Osteoblast (primary cell): ENCODE results near the gene PRF1. TPM values are rescaled to one million over a fixed set of nuclear protein-coding genes. Genes with fewer than 3 reads are reported as not detected.

Experiments used
- DNase-seq: peaks from one replicate; pipeline ENCODE4 v3.0.0; 2011; ENCODE audit warnings: low spot score, mixed read lengths; ENCODE audit not compliant: insufficient read length; ENCODE audit errors: missing footprints
- H2AFZ ChIP-seq: 2 replicates; pipeline ENCODE4 v1.6.0; 2011; ENCODE audit warnings: mild to moderate bottlenecking, low read length
- H3K27ac ChIP-seq: 2 replicates; pipeline ENCODE4 v1.5.1; 2011; ENCODE audit warnings: mild to moderate bottlenecking, low read depth, low read length, moderate library complexity
- H3K27me3 ChIP-seq: 2 replicates; pipeline ENCODE4 v1.6.0; 2012; ENCODE audit warnings: mild to moderate bottlenecking, control low read depth, inconsistent platforms, low read length, moderate library complexity; ENCODE audit not compliant: insufficient read depth
- H3K36me3 ChIP-seq: 2 replicates; pipeline ENCODE4 v1.5.1; 2011; ENCODE audit warnings: mild to moderate bottlenecking, low read length, control low read depth, moderate library complexity; ENCODE audit not compliant: insufficient read depth
- H3K4me1 ChIP-seq: 2 replicates; pipeline ENCODE4 v1.5.1; 2011; ENCODE audit warnings: mild to moderate bottlenecking, low read length, control low read depth, moderate library complexity; ENCODE audit not compliant: insufficient read depth
- H3K4me2 ChIP-seq: 2 replicates; pipeline ENCODE4 v1.6.0; 2011; ENCODE audit warnings: mild to moderate bottlenecking, low read length; ENCODE audit not compliant: insufficient read depth
- H3K4me3 ChIP-seq: fragments of 200-600 bp; sonication (generic); 3 replicates; pipeline ENCODE4 v1.5.1; 2012; ENCODE audit warnings: mild to moderate bottlenecking, low read length, inconsistent platforms; ENCODE audit not compliant: insufficient read depth
- H3K79me2 ChIP-seq: 2 replicates; pipeline ENCODE4 v1.6.0; 2012; ENCODE audit warnings: mild to moderate bottlenecking, low read length, control low read depth, inconsistent platforms; ENCODE audit not compliant: insufficient read depth
- H3K9me3 ChIP-seq: 2 replicates; pipeline ENCODE4 v1.5.1; 2011; ENCODE audit warnings: low read depth, low read length, control low read depth
- H4K20me1 ChIP-seq: 2 replicates; pipeline ENCODE4 v1.6.0; 2012; ENCODE audit warnings: mild to moderate bottlenecking, low read length, control low read depth; ENCODE audit not compliant: insufficient read depth
- total RNA-seq: library from RNA; depleted of rRNA; stranded (reverse); fragments of >200 nt; gene quantifications from 2 replicates; pipeline ENCODE4 v1.2.3, GENCODE V29; 2012
- TF ChIP-seq, protein P1 (sequence below): IDR thresholded peaks from 2 replicates; pipeline ENCODE4 v1.5.1; 2011; ENCODE audit warnings: mild to moderate bottlenecking, low read depth, low read length, moderate library complexity; ENCODE audit errors: extremely low read depth

PRF1 gene
- total RNA-seq, 1 donor = not detected

DNA sequence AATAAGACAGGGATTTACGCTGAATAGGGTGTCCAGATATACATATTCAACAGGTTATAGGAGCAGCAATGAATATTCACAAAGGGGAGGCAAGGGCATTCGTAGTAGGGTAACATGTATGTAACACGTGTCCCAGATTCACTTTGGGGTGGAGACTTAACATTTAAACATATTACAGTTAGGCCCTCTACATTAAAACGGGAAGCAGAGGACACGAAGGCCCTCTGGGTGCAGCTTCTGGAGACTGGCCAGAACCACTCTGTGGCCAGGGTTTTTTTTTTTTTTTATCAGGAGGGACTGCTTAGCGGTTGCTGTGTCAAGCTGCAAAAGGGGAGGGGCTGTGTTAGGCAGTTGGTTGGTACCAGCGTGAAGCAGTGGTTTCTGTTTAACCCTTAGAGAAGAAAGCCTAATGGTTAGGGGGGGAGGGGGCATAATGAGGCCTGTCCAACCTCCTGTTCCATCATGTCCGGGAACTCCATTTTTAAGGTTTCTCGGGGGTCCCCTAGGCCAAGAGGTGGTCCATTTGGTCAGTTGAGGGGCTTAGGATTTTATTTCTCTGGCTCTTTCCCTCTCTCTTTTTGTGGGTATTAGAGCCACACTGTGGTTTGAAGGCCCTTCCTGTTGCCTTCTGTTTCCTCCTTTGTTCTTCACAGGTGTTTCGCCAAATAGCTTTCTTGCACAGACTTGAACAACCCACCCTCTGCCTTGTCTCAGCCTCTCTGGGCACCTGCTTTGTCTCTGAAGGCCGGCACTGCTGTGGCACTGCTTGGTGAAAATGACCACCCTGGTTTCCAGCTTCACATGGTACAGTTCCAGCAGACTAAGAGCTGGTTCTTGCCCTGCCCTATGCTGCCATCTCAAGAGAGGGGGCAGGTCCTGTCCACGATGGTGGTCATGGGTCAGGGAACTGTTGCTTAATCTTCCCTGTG is 26.4 kb downstream of the PRF1 start:
- Histone ChIP-seq H3K27ac (peak overlapping the region; percentile 41), H3K27me3 (no peaks in the 10 kb centered on the region), H3K79me2 (no peaks in the 10 kb centered on the region), H3K4me1 (peaks cover 30% of the 10 kb centered on the region), H3K4me3 (no peak overlapping the region), H3K9me3 (no peaks in the 10 kb centered on the region), H4K20me1 (no peaks in the 10 kb centered on the region), H3K4me2 (peak overlapping the region; percentile 35), H3K36me3 (no peaks in the 10 kb centered on the region), H2AFZ (peak overlapping the region; percentile 76)
- TF ChIP-seq, protein P1, sequence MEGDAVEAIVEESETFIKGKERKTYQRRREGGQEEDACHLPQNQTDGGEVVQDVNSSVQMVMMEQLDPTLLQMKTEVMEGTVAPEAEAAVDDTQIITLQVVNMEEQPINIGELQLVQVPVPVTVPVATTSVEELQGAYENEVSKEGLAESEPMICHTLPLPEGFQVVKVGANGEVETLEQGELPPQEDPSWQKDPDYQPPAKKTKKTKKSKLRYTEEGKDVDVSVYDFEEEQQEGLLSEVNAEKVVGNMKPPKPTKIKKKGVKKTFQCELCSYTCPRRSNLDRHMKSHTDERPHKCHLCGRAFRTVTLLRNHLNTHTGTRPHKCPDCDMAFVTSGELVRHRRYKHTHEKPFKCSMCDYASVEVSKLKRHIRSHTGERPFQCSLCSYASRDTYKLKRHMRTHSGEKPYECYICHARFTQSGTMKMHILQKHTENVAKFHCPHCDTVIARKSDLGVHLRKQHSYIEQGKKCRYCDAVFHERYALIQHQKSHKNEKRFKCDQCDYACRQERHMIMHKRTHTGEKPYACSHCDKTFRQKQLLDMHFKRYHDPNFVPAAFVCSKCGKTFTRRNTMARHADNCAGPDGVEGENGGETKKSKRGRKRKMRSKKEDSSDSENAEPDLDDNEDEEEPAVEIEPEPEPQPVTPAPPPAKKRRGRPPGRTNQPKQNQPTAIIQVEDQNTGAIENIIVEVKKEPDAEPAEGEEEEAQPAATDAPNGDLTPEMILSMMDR = no peak
- DNase-seq = peak; percentile 80

DNA sequence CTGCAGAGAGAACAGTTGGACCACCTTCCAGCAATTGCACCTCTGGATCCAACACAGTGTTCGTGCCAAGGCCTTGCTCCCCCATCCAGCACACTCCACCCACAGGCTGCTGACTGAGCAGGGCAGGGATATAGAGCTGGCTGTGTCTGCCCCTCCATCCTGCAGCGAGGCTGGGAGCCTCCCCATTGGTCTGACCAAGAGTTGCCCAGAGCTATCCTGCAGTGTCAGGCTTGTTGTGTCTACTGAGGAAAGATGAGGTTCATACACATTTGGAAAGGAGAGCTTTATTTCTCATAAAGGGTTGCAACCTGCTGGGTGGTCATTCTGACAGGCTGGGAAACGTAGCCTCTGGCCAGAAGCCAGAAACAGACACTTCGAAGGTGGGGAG is 27.1 kb downstream of the PRF1 start:
- no peak overlapping the region for H3K4me3 ChIP-seq
- H3K9me3 ChIP-seq = no peaks in the 10 kb centered on the region
- H3K36me3 ChIP-seq = no peaks in the 10 kb centered on the region
- H3K27ac ChIP-seq = no peak overlapping the region
- peak overlapping the region; percentile 35 for H3K4me2 ChIP-seq
- peak; percentile 73 for DNase-seq
- H4K20me1 ChIP-seq = no peaks in the 10 kb centered on the region
- H3K27me3 ChIP-seq = no peaks in the 10 kb centered on the region
- H2AFZ ChIP-seq = no peak overlapping the region
- no peaks in the 10 kb centered on the region for H3K79me2 ChIP-seq
- H3K4me1 ChIP-seq = peaks cover 30% of the 10 kb centered on the region
- TF ChIP-seq, protein P1 = no peak

DNA sequence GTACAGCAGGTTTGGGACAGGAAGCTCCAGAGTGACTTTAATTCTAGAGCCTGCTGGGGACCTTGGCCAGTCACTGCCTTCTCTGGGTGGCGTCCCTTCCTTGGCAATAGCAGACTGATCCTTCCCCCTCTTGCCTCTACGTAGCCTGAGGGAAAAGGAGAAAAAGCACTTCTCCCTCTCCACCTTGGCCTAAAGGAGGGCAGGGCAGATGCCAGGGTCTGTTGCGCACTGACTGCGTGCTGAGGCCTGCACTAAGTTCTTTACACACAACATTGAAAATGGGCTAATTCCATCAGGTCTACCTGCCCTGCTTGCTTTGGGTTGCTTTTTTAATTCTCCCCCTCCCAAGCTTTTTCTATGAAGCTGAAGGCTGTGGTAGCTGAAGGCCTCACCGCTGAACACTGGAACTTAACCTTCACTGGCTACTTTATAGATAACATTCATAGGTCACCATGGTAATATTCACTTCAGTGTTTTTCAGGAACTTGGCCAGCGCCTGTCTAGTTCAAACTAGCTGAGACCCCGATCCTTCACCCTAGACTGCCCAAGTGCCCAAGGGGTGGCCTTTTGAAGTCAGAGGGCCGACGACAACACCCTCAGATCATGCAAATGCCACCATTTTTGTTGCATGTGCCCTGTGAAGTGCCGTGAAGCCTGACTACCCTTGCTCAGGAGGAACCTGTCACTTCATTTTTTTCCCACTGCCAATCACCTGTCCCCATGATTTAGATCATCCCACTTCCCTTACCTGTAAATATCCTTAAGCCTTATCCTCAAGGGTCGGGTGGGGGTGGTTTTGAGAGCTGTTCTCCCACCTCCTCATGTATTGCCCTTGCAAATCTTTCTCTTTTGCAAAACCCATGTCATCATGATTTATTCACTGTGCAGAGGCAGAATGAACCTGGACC is 28.7 kb downstream of the PRF1 start:
- DNase-seq = peak; percentile 46
- Histone ChIP-seq H3K79me2 (no peaks in the 10 kb centered on the region), H3K36me3 (no peaks in the 10 kb centered on the region), H4K20me1 (no peaks in the 10 kb centered on the region), H3K27me3 (no peaks in the 10 kb centered on the region), H3K27ac (no peak overlapping the region), H3K4me3 (no peak overlapping the region), H3K4me1 (peaks cover 30% of the 10 kb centered on the region), H2AFZ (no peak overlapping the region), H3K4me2 (no peak overlapping the region), H3K9me3 (no peaks in the 10 kb centered on the region)
- TF ChIP-seq, protein P1 = no peak
